Esophagus muscularis mucosa (tissue), 3 donors: ENCODE results near the gene DNAJC5.

Experiments
- CTCF ChIP-seq, 3 experiments: fragments of 200-600 bp in 2 of 3; fragments of 450-650 bp in 1 of 3; sonication (generic) in 2 of 3; IDR thresholded peaks; one replicate each; pipeline ENCODE4 v1.5.1; 2017 to 2019; ENCODE audit warnings: antibody characterized with exemption in 3 of 3, mild to moderate bottlenecking in 2 of 3, moderate library complexity in 1 of 3
- POLR2AphosphoS5 ChIP-seq, 2 donors: sonication (generic); formaldehyde crosslinking; IDR thresholded peaks; one replicate each; pipeline ENCODE4 v1.6.1; 2017; ENCODE audit warnings: antibody characterized with exemption in 2 of 2

DNA sequence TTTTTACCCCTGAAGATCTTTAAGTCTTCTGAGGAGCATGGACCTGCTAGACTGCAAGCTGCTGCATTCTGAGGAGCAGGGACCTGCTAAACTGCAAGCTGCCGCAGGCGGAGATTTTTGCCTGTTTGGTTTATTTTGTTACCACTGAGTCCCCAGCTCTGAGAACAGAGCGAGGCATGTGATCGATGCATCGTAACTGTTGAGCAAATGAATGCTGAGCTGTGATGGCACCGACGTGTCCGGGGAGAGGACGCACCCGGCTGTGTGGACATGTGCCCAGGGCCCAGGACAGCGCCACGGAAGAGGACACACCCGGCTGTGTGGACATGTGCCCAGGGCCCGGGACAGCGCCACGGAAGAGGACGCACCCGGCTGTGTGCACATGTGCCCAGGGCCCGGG lies 24.2 kb downstream of the DNAJC5 start:
- no peak for TF ChIP-seq CTCF (IDR thresholded peaks at IDR 0.05)
- TF ChIP-seq POLR2AphosphoS5 (IDR thresholded peaks at IDR 0.05) = no peak
